Heart right ventricle (tissue), 16 donors: ENCODE data around the gene ITGA4. TPM values are rescaled to one million over a fixed set of nuclear protein-coding genes. Genes with fewer than 3 reads are reported as not detected.

ENCODE experiments used
- ATAC-seq, 8 donors: fragments of 200-7000 bp; cut with Tn5 transposase; one replicate each; pipeline ENCODE4 v1.9.1; 2020; ENCODE audit warnings: mild to moderate bottlenecking in 8 of 8, moderate library complexity in 8 of 8, moderate number of reproducible peaks in 1 of 8
- DNase-seq, 2 donors: peaks; one replicate each; pipeline ENCODE4 v3.0.0-alpha.2; 2020
- H3K27ac ChIP-seq, 10 donors: fragments of 200-600 bp; sonication (generic) in 2 of 10; one replicate each; pipeline versions ENCODE4 v1.5.0 to v1.8.0; 2020 to 2022; ENCODE audit warnings: mild to moderate bottlenecking in 3 of 10
- H3K27me3 ChIP-seq, 7 donors: fragments of 200-600 bp; one replicate each; pipeline ENCODE4 v1.8.0; 2021 to 2022; ENCODE audit warnings: mild to moderate bottlenecking in 2 of 7
- H3K36me3 ChIP-seq, 9 donors: fragments of 200-600 bp; sonication (generic) in 1 of 9; one replicate each; pipeline versions ENCODE4 v1.5.0 to v1.8.0; 2020 to 2022; ENCODE audit warnings: mild to moderate bottlenecking in 2 of 9
- H3K4me1 ChIP-seq, 9 donors: fragments of 200-600 bp; sonication (generic) in 1 of 9; one replicate each; pipeline versions ENCODE4 v1.5.0 to v1.8.0; 2020 to 2022; ENCODE audit warnings: mild to moderate bottlenecking in 4 of 9
- H3K4me3 ChIP-seq, 10 donors: fragments of 200-600 bp; sonication (generic) in 2 of 10; one replicate each; pipeline versions ENCODE4 v1.5.0 to v1.8.0; 2020 to 2022; ENCODE audit warnings: mild to moderate bottlenecking in 7 of 10, moderate library complexity in 2 of 10
- H3K9me3 ChIP-seq, 11 donors: fragments of 200-600 bp in 10 of 11; sonication (generic) in 2 of 11; one replicate each; pipeline versions ENCODE4 v1.5.0 to v1.8.0; 2013 to 2022; ENCODE audit warnings: mild to moderate bottlenecking in 2 of 11, control low read depth in 1 of 11, moderate library complexity in 1 of 11
- WGBS, 2 donors: extraction: QIAGEN DNeasy Blood & Tissue Kit; methylation state at CpG; one replicate each; pipeline ENCODE4 v1.1.7; 2013; ENCODE audit warnings: inconsistent platforms in 1 of 2; 5-methylcytosine and 5-hydroxymethylcytosine counted together
- intact Hi-C, 10 donors: fragments of 100-400 bp; cut with DNase I; formaldehyde crosslinking; loops; one replicate each; pipeline versions ENCODE4 v1.11.1 to v1.14.2; 2022
- polyA plus RNA-seq, 2 donors: library from polyadenylated mRNA; stranded (reverse); fragments of 200-250 nt; gene quantifications; one replicate each; pipeline ENCODE4 v1.2.3, GENCODE V29; 2013
- total RNA-seq, 10 donors: library from RNA; stranded (reverse); fragmentation: NEBNext Ultra II Directional in 3 of 10; extraction: Animal tissue kit (Norgen Biotek cat#: 25700) in 3 of 10; gene quantifications; one replicate each; pipeline versions ENCODE4 v1.2.1 to v1.2.4, GENCODE V29; 2021 to 2023
- TF ChIP-seq, protein P1 (sequence below), 9 donors: fragments of 200-600 bp; sonication (generic) in 2 of 9; IDR thresholded peaks; one replicate each; pipeline versions ENCODE4 v1.5.0 to v1.8.0; 2021 to 2022; ENCODE audit warnings: antibody characterized with exemption in 9 of 9, mild to moderate bottlenecking in 5 of 9, moderate library complexity in 1 of 9
- donor health status: Arrhythmogenic right ventricular cardiomyopathy.
- donor health status: ischemic (EF 13 %, LVEDD 7.1; RV severe dilation, severe dysfunction).
- donor health status: healthy with polysubstance abuse.
- donor health status: DM: no; HTN: yes; CAD: no.
- donor health status: DM: no; HTN: no; CAD: no.
- donor health status: ischemic (EF 25% LVEDD 6.9; RV normal size, moderate dysfunction).
- donor health status: ischemic (EF 25% LVEDD 5.7; RV mildly dilated, moderate dysfunction).
- donor health status: healthy.
- donor health status: DM: yes; HTN: yes; CAD: no.
- donor health status: Ischemic cardiomyopathy.
- donor health status: ischemic (EF 35%, LVEDD 5.7; RV mildly dilated, moderate dysfunction).
- donor health status: nonischemic (EF 11% LVEDD 7.7; RV severe dilation, severe dysfunction).
- donor health status: DM: yes; HTN: yes; CAD: no.
- donor health status: PGD.
- donor health status: ischemic (EF 29% LVEDD 5.4; RV normal size, mild dysfunction).
- donor health status: nonischemic (EF 23%, LVEDD 6.1; RV moderate dilation, normal function).

Gene ITGA4
- total and polyA plus RNA-seq, 12 donors, result 0.29 to 9.2 (median 1.4) TPM

- TF ChIP-seq, protein P1, sequence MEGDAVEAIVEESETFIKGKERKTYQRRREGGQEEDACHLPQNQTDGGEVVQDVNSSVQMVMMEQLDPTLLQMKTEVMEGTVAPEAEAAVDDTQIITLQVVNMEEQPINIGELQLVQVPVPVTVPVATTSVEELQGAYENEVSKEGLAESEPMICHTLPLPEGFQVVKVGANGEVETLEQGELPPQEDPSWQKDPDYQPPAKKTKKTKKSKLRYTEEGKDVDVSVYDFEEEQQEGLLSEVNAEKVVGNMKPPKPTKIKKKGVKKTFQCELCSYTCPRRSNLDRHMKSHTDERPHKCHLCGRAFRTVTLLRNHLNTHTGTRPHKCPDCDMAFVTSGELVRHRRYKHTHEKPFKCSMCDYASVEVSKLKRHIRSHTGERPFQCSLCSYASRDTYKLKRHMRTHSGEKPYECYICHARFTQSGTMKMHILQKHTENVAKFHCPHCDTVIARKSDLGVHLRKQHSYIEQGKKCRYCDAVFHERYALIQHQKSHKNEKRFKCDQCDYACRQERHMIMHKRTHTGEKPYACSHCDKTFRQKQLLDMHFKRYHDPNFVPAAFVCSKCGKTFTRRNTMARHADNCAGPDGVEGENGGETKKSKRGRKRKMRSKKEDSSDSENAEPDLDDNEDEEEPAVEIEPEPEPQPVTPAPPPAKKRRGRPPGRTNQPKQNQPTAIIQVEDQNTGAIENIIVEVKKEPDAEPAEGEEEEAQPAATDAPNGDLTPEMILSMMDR (IDR thresholded peaks at IDR 0.05), result no peak
- H3K4me1 ChIP-seq, result no peaks in the 10 kb centered on the region
- intact Hi-C loops, result no loop called here
- 82 to 90% methylated on average over 1 of the region's 1 CpG for WGBS, 2 donors
- H3K27ac ChIP-seq, result no peak overlapping the region
- DNase-seq (no peak), ATAC-seq (no peak)
- peaks cover 0 to 82% (median 0%) of the 10 kb centered on the region in 9 donors for H3K36me3 ChIP-seq
- H3K9me3 ChIP-seq, result no peaks in the 10 kb centered on the region
- H3K27me3 ChIP-seq, result no peaks in the 10 kb centered on the region
- H3K4me3 ChIP-seq, result no peak overlapping the region
Observed at GRCh38 chr2:181528441-181528840, 71.3 kb downstream of the ITGA4 start.

- no peak for ATAC-seq
- peaks cover 0 to 44% (median 0%) of the 10 kb centered on the region in 9 donors for H3K36me3 ChIP-seq
- H3K27ac ChIP-seq, result no peak overlapping the region
- H3K4me1 ChIP-seq, result no peaks in the 10 kb centered on the region
- H3K4me3 ChIP-seq, result no peak overlapping the region
- H3K9me3 ChIP-seq, result no peaks in the 10 kb centered on the region
- intact Hi-C loops, result no loop called here
- TF ChIP-seq, protein P1 (IDR thresholded peaks at IDR 0.05), result no peak
- DNase-seq, result no peak
- peaks cover 0 to 3% (median 0%) of the 10 kb centered on the region in 7 donors for H3K27me3 ChIP-seq
- WGBS, 2 donors, result 86 to 88% methylated on average over 2 of the region's 2 CpGs
Observed at GRCh38 chr2:181536730-181537129, 79.5 kb downstream of the ITGA4 start.

DNA sequence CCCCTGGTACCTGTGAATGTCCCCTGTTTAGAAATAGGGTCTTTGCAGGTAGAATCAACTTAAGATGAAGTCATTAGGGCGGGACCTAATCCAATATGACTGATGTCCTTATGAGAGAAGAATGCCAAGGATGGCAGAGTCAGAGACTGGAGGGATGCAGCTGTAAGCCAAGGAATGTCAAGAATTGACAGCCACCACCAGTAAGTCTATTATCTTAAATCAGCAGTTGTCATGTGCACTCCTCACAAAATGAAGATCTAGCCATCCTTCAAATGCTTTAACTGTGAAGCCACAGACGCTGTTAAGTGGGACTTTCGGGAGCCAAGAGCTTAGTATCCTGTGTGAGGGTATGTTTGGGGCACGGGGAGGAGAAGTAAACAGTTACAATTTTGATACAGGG, 83.2 kb downstream of the ITGA4 start:
- Histone ChIP-seq H3K4me1 (no peaks in the 10 kb centered on the region), H3K27me3 (peaks cover 0 to 6% (median 0%) of the 10 kb centered on the region in 7 donors), H3K27ac (no peak overlapping the region), H3K36me3 (peaks cover 0 to 20% (median 0%) of the 10 kb centered on the region in 9 donors), H3K4me3 (no peak overlapping the region), H3K9me3 (peaks cover 0 to 4% (median 0%) of the 10 kb centered on the region in 11 donors)
- TF ChIP-seq, protein P1 (IDR thresholded peaks at IDR 0.05), result no peak
- DNase-seq (no peak), ATAC-seq (no peak)
- 66 to 77% methylated on average over 4 of the region's 4 CpGs for WGBS, 2 donors
- intact Hi-C loops, result no loop called here

DNA sequence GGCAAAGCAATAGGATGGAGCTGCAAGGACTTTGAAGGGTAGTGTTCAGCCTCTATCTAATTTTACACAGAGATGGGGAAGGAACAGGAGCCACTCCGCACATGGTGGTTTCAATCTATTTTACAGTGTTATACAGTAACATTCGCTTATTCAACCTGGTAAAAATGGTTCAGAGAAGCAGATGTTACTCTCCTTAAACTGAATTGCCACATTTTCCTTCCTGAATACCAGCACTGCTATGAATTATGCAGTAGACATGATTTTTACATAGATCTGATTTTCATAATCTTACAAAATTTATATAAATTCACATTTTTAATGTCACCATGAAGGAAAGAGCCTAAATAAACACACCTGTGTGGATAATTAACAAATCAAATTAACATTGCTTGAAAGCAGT, 85.0 kb downstream of the ITGA4 start:
- H3K4me1 ChIP-seq, result no peaks in the 10 kb centered on the region
- no peak overlapping the region for H3K27ac ChIP-seq
- no peak overlapping the region for H3K4me3 ChIP-seq
- H3K9me3 ChIP-seq, result peaks cover 0 to 4% (median 0%) of the 10 kb centered on the region in 11 donors
- 80 to 92% methylated on average over 2 of the region's 2 CpGs for WGBS, 2 donors
- ATAC-seq (no peak), DNase-seq (no peak)
- peaks cover 0 to 6% (median 0%) of the 10 kb centered on the region in 7 donors for H3K27me3 ChIP-seq
- TF ChIP-seq, protein P1 (IDR thresholded peaks at IDR 0.05), result no peak
- intact Hi-C loops, result no loop called here
- peaks cover 0 to 3% (median 0%) of the 10 kb centered on the region in 9 donors for H3K36me3 ChIP-seq
